Measurements from ENCODE around the gene BNC2.

- no peak for TF ChIP-seq POLR2A (IDR thresholded peaks at IDR 0.05; ENCODE audit: low read length)
- TF ChIP-seq GATA1 (IDR thresholded peaks at IDR 0.05; ENCODE audit: low read depth, low read length), result no peak
These were observed 31.1 kb upstream of the BNC2 start for GRCh38 chr9:16901590-16901989.
